ENCODE data around the gene SH3TC2.

- TF ChIP-seq, protein P1, sequence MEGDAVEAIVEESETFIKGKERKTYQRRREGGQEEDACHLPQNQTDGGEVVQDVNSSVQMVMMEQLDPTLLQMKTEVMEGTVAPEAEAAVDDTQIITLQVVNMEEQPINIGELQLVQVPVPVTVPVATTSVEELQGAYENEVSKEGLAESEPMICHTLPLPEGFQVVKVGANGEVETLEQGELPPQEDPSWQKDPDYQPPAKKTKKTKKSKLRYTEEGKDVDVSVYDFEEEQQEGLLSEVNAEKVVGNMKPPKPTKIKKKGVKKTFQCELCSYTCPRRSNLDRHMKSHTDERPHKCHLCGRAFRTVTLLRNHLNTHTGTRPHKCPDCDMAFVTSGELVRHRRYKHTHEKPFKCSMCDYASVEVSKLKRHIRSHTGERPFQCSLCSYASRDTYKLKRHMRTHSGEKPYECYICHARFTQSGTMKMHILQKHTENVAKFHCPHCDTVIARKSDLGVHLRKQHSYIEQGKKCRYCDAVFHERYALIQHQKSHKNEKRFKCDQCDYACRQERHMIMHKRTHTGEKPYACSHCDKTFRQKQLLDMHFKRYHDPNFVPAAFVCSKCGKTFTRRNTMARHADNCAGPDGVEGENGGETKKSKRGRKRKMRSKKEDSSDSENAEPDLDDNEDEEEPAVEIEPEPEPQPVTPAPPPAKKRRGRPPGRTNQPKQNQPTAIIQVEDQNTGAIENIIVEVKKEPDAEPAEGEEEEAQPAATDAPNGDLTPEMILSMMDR (conservative IDR thresholded peaks at IDR 0.05; ENCODE audit: low read depth, low read length) = no peak
- TF ChIP-seq EZH2phosphoT487 (IDR thresholded peaks at IDR 0.05; ENCODE audit: borderline replicate concordance, low read length) (no peak), EZH2 (IDR thresholded peaks at IDR 0.05; ENCODE audit: low read length, unreplicated experiment) (no peak)
These were observed 63.1 kb downstream of the SH3TC2 start for GRCh38 chr5:148999741-149000140.
